Suprapubic skin (tissue), 4 donors: ENCODE results near the gene CHAMP1. TPM values are rescaled to one million over a fixed set of nuclear protein-coding genes. Genes with fewer than 3 reads are reported as not detected.

Experiments used
- DNase-seq, 2 donors: peaks; one replicate each; pipeline ENCODE4 v3.0.0-alpha.2; 2019; ENCODE audit warnings: low spot score in 2 of 2
- H3K27ac ChIP-seq: fragments of 200-600 bp; sonication (generic); one replicate; pipeline ENCODE4 v1.5.1; 2019
- H3K27me3 ChIP-seq: fragments of 200-600 bp; sonication (generic); one replicate; pipeline ENCODE4 v1.5.1; 2019
- H3K36me3 ChIP-seq: fragments of 200-600 bp; sonication (generic); one replicate; pipeline ENCODE4 v1.5.1; 2019
- H3K4me1 ChIP-seq: fragments of 200-600 bp; sonication (generic); one replicate; pipeline ENCODE4 v1.5.1; 2019
- H3K4me3 ChIP-seq: fragments of 200-600 bp; sonication (generic); one replicate; pipeline ENCODE4 v1.5.1; 2019; ENCODE audit warnings: mild to moderate bottlenecking
- H3K9me3 ChIP-seq: fragments of 200-600 bp; sonication (generic); one replicate; pipeline ENCODE4 v1.5.1; 2019
- EP300 ChIP-seq: sonication (generic); formaldehyde crosslinking; IDR thresholded peaks from one replicate; pipeline ENCODE4 v1.6.1; 2017; ENCODE audit warnings: antibody characterized with exemption
- POLR2A ChIP-seq, 2 donors: fragments of 450-650 bp; IDR thresholded peaks; one replicate each; pipeline ENCODE4 v1.6.1; 2017; ENCODE audit warnings: antibody characterized with exemption in 2 of 2, mild to moderate bottlenecking in 2 of 2, moderate library complexity in 2 of 2
- POLR2AphosphoS5 ChIP-seq, 3 donors: sonication (generic); formaldehyde crosslinking; IDR thresholded peaks; one replicate each; pipeline ENCODE4 v1.6.1; 2017; ENCODE audit warnings: antibody characterized with exemption in 3 of 3
- WGBS: methylation state at CpG from one replicate; pipeline ENCODE4 v1.1.5; 2018; 5-methylcytosine and 5-hydroxymethylcytosine counted together
- total RNA-seq, 4 donors: library from RNA; depleted of rRNA; stranded (reverse); fragments of >200 nt; gene quantifications; one replicate each; pipeline ENCODE4 v1.1.0, GENCODE V29; 2016
- TF ChIP-seq, protein P1 (sequence below), 2 donors: fragments of 200-600 bp in 1 of 2; fragments of 450-650 bp in 1 of 2; sonication (generic) in 1 of 2; IDR thresholded peaks; one replicate each; pipeline ENCODE4 v1.5.1; 2016 to 2019; ENCODE audit warnings: antibody characterized with exemption in 2 of 2, mild to moderate bottlenecking in 1 of 2, moderate library complexity in 1 of 2

Gene CHAMP1, protein sequence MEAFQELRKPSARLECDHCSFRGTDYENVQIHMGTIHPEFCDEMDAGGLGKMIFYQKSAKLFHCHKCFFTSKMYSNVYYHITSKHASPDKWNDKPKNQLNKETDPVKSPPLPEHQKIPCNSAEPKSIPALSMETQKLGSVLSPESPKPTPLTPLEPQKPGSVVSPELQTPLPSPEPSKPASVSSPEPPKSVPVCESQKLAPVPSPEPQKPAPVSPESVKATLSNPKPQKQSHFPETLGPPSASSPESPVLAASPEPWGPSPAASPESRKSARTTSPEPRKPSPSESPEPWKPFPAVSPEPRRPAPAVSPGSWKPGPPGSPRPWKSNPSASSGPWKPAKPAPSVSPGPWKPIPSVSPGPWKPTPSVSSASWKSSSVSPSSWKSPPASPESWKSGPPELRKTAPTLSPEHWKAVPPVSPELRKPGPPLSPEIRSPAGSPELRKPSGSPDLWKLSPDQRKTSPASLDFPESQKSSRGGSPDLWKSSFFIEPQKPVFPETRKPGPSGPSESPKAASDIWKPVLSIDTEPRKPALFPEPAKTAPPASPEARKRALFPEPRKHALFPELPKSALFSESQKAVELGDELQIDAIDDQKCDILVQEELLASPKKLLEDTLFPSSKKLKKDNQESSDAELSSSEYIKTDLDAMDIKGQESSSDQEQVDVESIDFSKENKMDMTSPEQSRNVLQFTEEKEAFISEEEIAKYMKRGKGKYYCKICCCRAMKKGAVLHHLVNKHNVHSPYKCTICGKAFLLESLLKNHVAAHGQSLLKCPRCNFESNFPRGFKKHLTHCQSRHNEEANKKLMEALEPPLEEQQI
- 10 to 100 TPM; 10.0 to 22.1 (median 15.0) TPM for total RNA-seq

DNA sequence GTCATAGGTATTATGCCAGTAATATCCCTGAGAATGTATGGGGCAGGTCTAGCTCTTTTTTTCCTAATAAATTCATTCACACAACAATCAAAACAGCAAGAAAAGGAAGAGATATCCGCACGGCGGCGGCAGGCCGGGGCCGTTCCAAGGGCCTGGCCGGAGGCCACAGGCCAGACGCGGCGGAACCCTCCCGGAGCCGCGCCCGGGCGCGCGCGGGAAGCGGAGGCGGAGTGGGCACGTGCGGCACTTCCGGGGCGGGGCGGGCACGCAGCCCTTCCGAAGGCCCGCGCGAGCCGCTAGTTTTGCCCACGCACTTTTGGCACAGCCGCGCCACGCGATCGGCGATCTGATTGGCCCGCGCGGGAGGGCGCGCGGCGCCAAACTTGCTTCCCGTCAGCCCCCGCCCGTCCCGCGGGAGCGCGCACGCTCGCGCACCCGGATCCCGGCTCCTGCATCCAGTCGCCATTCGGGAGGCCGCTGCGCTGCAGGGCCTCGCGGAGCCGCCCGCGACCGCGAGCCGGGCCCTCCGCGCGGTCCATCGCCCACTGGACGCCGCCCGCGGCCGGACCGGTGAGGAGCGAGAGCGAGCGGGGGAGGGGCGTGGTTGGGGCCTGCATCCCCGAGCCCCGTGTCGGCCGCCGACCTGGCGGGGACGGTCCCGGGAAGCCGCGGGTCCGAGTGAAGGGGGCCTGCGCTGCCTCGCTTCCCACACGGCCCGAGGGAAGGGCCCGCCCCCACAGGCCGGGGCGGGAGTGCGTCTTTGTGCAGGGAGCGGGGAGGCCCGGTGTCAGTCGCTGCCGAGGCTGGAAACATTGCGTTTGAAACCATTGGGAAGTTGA lies at the start of gene CHAMP1:
CHAMP1 (plus strand) TSS at position 430 of the 839 bp plus-strand sequence. CDS start 9,340 bp downstream, outside the sequence.
- Histone ChIP-seq H3K36me3 (no peaks in the 10 kb centered on the region), H3K27me3 (no peaks in the 10 kb centered on the region), H3K9me3 (no peaks in the 10 kb centered on the region), H3K4me3 (peak within 1 kb of the TSS; percentile 93), H3K27ac (peak within 1 kb of the TSS; percentile 95), H3K4me1 (peaks cover 50% of the 10 kb centered on the region)
- TF ChIP-seq POLR2AphosphoS5 (IDR thresholded peaks at IDR 0.05) (peak in 2 of 3 donors; percentile 60 to 79), POLR2A (IDR thresholded peaks at IDR 0.05) (peak; percentile 23 to 85)
- TF ChIP-seq, protein P1, sequence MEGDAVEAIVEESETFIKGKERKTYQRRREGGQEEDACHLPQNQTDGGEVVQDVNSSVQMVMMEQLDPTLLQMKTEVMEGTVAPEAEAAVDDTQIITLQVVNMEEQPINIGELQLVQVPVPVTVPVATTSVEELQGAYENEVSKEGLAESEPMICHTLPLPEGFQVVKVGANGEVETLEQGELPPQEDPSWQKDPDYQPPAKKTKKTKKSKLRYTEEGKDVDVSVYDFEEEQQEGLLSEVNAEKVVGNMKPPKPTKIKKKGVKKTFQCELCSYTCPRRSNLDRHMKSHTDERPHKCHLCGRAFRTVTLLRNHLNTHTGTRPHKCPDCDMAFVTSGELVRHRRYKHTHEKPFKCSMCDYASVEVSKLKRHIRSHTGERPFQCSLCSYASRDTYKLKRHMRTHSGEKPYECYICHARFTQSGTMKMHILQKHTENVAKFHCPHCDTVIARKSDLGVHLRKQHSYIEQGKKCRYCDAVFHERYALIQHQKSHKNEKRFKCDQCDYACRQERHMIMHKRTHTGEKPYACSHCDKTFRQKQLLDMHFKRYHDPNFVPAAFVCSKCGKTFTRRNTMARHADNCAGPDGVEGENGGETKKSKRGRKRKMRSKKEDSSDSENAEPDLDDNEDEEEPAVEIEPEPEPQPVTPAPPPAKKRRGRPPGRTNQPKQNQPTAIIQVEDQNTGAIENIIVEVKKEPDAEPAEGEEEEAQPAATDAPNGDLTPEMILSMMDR (IDR thresholded peaks at IDR 0.05) = no peak
- peak; percentile 96 to 97 for DNase-seq
- 1% methylated on average over 38 of the region's 107 CpGs for WGBS

DNA sequence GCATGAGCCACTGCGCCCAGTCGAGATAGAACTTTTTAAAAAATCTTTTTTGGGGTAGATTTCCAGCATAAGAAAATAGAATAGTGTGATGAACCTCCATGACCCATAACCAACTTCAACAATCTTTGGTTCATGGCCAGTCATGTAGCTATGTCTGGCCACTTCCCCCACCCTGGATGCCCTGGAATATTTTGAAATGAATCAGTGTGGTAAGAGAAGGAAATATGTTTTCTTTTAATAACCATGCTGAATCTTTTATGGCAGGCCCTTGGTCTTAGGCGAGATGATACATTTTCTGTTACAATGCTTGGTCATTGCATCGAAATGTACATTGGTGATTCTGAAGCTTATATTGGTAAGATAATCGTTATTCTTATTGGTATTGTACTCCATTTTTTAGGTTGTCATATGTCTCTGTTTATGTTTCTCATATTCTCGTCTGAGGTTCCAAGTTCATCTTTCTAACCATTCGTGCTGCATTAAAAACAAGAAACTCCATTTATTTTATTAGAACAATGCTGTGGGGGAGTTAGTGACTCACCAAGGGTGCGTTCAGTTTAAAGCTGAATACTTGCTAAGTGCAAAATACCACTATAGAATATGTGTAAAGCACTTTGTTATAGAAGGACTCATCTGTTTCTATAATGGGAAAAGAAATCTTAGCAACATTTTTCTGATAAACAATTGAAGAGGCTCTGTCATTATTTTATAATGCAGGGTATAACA lies 49.3 kb upstream of the CHAMP1 start:
- Histone ChIP-seq H3K4me1 (no peaks in the 10 kb centered on the region), H3K36me3 (peaks cover 98% of the 10 kb centered on the region), H3K27ac (no peak overlapping the region), H3K27me3 (no peaks in the 10 kb centered on the region), H3K9me3 (no peaks in the 10 kb centered on the region), H3K4me3 (no peak overlapping the region)
- TF ChIP-seq POLR2A (IDR thresholded peaks at IDR 0.05) (no peak), POLR2AphosphoS5 (IDR thresholded peaks at IDR 0.05) (no peak), EP300 (no peak)
- TF ChIP-seq, protein P1 (IDR thresholded peaks at IDR 0.05) = no peak
- DNase-seq = no peak
- 92% methylated on average over 8 of the region's 8 CpGs for WGBS

DNA sequence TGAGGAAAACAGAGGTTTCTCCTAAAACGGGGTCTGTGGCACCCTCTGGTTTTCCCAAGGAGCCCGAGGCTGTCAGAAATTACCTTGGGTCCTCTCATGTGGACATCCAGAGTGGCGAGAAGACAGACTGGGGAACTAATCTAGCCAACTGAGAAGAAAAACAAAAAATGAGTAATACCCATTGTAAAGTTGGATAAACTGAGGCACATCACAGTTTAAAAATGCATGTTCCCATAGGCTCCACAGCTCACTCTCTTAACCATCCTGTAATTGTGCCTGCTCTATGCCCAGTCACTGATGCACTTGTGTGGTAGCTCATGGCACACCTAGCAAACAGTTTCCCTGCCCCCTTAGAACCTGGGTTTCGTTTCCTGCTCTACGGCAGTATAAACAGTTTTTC lies 48.1 kb upstream of the CHAMP1 start:
- no peaks in the 10 kb centered on the region for H3K4me1 ChIP-seq
- peaks cover 92% of the 10 kb centered on the region for H3K36me3 ChIP-seq
- TF ChIP-seq POLR2AphosphoS5 (IDR thresholded peaks at IDR 0.05) = no peak
- H3K9me3 ChIP-seq = no peaks in the 10 kb centered on the region
- no peak overlapping the region for H3K4me3 ChIP-seq
- DNase-seq = no peak
- no peaks in the 10 kb centered on the region for H3K27me3 ChIP-seq
- WGBS = 94% methylated on average over 5 of the region's 5 CpGs
- H3K27ac ChIP-seq = no peak overlapping the region

DNA sequence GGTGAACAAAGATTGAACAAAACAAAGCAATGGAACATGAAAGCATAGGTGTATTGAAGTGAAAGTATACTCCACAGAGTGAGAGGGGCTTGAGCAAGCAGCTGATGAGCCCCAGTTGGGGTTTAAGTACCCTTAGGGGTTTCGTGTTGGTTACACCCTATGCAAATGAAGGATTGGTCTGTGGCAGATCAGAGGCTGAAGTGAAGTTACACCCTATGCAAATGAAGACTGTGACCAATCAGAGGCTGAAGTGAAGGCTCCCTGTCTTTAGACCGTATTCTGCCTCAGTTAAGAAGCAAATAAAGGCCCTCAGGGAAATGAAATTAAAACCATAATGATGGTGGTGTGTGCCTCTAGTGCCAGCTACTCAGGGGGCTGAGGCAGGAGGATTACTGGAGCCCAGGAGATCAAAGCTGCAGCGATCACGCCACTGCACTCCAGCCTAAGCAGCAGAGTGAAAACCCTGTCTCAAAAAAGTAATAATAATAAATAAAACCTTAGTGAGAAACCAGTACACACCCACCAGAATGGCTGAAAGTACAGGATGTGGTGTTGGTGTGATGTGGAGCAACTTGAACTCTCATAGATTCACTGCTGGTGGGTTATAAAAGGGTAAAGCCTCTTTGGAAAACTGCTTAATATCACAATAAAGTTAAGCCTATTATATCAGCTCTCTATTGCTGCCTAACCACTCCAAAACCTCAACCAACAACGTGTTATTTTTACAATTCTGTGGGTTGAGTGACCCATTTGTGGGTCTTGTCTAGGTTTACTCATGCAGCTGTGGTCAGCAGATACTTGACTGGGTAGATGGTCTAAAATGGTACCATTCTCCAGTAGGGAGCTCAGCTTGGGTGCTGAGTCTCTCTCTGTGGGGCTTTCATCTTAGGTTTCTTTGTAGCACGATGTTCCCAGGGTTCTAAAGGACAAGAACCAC lies 45.7 kb upstream of the CHAMP1 start:
- H3K27ac ChIP-seq = no peak overlapping the region
- no peak overlapping the region for H3K4me3 ChIP-seq
- no peaks in the 10 kb centered on the region for H3K9me3 ChIP-seq
- TF ChIP-seq POLR2A (IDR thresholded peaks at IDR 0.05) = no peak
- TF ChIP-seq POLR2AphosphoS5 (IDR thresholded peaks at IDR 0.05) = no peak
- TF ChIP-seq, protein P1 (IDR thresholded peaks at IDR 0.05) = no peak
- TF ChIP-seq EP300 = no peak
- no peaks in the 10 kb centered on the region for H3K27me3 ChIP-seq
- WGBS = 89% methylated on average over 6 of the region's 6 CpGs
- H3K4me1 ChIP-seq = no peaks in the 10 kb centered on the region
- peaks cover 92% of the 10 kb centered on the region for H3K36me3 ChIP-seq
- DNase-seq = no peak
